ENCODE results near the gene ATP1A1.

ATP1A1 gene

DNA sequence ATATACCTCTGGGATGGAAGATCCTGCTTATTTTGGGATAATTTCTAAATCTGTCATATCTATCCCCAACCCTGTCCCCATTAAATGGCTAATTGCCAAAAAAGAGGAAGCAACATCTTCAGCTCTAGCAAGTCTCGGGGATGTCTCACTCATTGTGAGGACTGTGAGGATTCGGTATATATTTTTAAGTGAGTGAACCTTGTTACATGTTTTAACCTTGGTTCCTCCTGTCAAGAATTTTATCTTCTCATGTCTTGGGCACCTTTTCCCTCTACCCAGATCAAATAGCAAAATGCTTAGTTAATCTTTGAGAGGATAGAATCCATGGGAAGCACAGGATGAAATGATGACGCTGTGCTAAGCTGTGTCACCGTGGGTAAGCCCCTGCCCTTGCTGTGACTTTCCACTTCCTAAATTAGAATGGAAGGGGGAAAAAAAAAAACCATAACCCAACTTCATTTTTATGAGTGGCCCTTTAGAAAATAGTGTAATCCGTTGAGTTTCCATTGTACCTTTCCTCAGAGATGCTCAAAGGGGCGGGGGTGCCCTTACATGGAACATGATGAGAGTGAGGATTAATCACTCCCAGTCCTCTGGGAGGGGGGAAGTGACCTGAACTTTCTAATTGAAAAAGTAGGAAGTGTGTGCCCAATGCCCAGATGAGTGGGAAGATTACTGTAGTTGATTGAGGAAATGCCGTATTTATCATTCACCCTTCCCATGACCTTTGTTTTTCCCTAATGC, 7.6 kb downstream of the ATP1A1 start:
- TF ChIP-seq POLR2A (IDR thresholded peaks at IDR 0.05; ENCODE audit: low read depth, low read length): no peak
- DNase-seq (ENCODE audit: insufficient read length, low spot score) (no peak), FAIRE-seq (no peak)

DNA sequence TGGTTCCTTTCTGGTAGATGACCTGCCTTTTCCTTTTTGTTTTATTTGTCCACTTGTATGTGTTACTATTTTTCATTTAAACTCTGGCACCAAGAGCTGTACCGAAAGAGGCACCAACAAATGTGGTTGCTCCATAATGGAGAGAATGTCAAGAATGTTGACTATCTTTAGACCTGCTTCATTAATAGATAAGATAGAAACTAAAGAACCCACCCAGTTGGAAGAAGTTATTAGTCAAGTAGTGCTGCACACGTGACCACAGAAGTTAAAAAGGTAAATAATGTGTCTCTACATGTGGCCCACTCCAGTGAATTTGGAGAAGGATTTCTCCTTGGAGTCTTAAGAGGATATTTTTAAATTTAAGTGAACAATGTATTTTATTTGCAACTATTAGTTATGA, 9.3 kb downstream of the ATP1A1 start:
- FAIRE-seq: no peak
- TF ChIP-seq POLR2A (IDR thresholded peaks at IDR 0.05; ENCODE audit: low read depth, low read length): no peak

DNA sequence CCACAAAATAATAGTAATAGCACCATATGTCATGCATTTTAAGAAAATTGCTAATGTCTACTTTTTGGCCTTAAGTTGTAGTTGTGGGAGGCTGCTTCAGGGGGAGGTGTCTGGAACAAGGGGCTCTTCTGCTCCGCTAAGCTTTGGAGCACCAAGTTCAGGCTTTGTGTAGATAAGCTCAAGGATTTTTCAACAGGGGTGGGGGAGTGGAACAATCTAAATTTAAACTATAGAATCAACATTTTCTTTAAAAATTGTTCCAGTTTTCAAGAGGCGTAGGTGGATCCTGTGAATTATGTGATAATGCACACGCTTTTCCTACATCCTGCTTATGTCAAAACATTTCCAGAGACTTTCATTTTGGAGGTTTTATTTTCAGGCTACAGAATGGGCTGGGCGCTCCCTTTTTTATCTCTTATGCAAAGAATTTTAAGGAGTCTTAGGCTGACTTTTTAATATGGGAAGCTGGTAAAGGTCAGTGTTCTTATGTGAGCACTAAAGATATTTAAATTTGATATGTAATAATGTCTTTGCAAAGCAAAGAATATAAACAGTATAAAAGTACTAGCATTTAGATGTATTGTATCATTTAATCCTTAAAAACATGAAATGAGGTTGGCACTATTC, 9.9 kb downstream of the ATP1A1 start:
- no peak for DNase-seq (ENCODE audit: insufficient read length, low spot score)
- no peak for FAIRE-seq
- TF ChIP-seq POLR2A (IDR thresholded peaks at IDR 0.05; ENCODE audit: low read depth, low read length): no peak

More for the DNA sequence above, 9.3 kb downstream of the ATP1A1 start:
- DNase-seq (ENCODE audit: insufficient read length, low spot score): no peak

- DNase-seq (ENCODE audit: insufficient read length, low spot score) (no peak), FAIRE-seq (no peak)
- no peak for TF ChIP-seq POLR2A (IDR thresholded peaks at IDR 0.05; ENCODE audit: low read depth, low read length)
Measured at GRCh38 chr1:116386042-116386441, 13.0 kb downstream of the ATP1A1 start.

- no peak for DNase-seq (ENCODE audit: insufficient read length, low spot score)
- FAIRE-seq: no peak
- TF ChIP-seq POLR2A (IDR thresholded peaks at IDR 0.05; ENCODE audit: low read depth, low read length): no peak
Measured at GRCh38 chr1:116387551-116387950, 14.5 kb downstream of the ATP1A1 start.

- TF ChIP-seq POLR2A (IDR thresholded peaks at IDR 0.05; ENCODE audit: low read depth, low read length): no peak
- DNase-seq (ENCODE audit: insufficient read length, low spot score) (no peak), FAIRE-seq (no peak)
Measured at GRCh38 chr1:116388122-116388521, 15.1 kb downstream of the ATP1A1 start.

DNA sequence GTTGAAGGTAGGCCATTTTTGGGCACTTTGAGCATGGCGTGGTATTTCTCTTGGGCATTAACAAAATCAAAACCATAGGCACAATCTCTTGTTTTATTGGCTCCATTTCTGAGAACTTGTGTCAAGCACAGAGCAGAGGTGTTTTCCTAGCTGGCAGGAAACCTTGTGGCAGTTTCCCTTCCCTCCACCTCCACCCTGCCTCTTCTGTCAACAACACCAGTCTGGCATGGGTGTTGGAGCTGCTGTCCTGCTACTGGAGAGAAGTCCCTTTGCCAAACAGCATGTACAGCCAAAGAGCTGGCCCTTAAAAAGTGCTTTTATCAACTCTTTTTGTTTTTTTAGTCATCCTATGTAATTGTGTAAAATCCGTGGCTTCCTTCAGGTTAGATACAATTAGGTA, 16.0 kb downstream of the ATP1A1 start:
- FAIRE-seq (no peak), DNase-seq (ENCODE audit: insufficient read length, low spot score) (no peak)
- no peak for TF ChIP-seq POLR2A (IDR thresholded peaks at IDR 0.05; ENCODE audit: low read depth, low read length)

DNA sequence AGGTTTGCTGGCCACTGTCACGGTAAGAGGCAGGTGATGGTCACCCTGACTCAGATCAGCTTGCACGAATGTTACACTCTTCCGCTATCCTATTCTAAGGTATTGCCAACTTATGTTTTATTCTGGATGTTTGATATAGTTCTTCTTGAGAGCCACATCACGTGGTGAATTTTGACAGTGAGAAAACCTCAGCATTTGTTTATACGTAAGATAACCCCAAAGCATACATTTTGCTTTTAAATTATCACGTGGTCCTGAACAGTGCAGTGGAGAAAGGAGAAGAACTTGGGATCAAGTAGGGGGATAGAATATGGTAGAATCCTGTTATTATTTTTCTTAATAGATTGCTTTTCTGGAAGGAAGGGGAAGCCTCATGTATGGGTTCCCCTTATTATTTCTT, 16.6 kb downstream of the ATP1A1 start:
- no peak for DNase-seq (ENCODE audit: insufficient read length, low spot score)
- FAIRE-seq: no peak

GRCh38 chr1:116390195-116390594, 17.2 kb downstream of the ATP1A1 start:
- DNase-seq (ENCODE audit: insufficient read length, low spot score) (no peak), FAIRE-seq (no peak)
- TF ChIP-seq POLR2A (IDR thresholded peaks at IDR 0.05; ENCODE audit: low read depth, low read length): no peak

More for the DNA sequence above, 16.6 kb downstream of the ATP1A1 start:
- TF ChIP-seq POLR2A (IDR thresholded peaks at IDR 0.05; ENCODE audit: low read depth, low read length): no peak

GRCh38 chr1:116391185-116391584, 18.1 kb downstream of the ATP1A1 start:
- no peak for TF ChIP-seq POLR2A (IDR thresholded peaks at IDR 0.05; ENCODE audit: low read depth, low read length)
- no peak for FAIRE-seq
- DNase-seq (ENCODE audit: insufficient read length, low spot score): no peak

DNA sequence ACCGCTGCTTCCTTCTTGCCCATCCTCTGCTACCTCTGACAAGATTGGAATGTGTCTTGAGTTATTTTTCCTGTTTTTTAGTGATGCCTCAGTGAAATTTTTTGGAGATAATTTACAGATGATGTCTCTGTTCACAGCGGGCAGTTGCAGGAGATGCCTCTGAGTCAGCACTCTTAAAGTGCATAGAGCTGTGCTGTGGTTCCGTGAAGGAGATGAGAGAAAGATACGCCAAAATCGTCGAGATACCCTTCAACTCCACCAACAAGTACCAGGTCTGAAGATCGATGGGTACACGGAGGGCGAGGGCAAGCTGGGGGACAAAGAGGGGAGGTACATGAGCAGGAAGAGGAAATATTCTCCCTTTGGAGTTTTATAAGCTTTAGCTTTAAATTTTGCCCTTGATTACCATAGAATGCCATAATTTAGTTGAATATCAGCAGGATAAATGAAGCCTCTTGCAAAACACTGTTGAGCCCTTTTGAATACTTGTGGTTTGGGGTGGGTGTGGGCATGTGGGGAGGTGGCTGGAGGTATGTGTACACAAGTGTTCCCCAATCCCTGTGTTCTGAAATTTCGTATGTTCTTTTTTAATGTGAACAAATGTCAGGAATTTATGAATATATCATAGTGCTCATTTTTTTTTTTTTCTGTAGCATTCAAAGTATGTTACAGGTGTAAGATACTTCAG, 19.8 kb downstream of the ATP1A1 start:
- no peak for DNase-seq (ENCODE audit: insufficient read length, low spot score)
- TF ChIP-seq POLR2A (IDR thresholded peaks at IDR 0.05; ENCODE audit: low read depth, low read length): no peak

DNA sequence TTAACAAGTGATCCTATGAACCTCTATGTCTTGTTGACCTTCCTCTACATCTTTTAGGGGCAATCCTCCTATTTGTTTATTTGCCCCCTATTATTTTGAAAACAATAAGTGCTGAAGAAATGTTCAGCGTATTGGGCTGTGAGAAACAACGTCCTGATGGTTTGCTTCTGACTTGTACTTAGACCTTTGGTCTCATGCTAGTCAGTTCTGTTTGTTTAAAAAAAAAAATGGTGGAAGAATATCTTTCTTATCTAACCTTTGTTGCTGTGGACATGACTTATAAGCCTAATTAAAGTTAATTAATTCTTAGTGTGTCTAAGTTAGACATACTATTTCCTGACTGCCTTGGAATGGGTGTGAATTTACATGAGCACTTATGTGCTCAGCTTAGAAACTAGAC, 20.7 kb downstream of the ATP1A1 start:
- no peak for DNase-seq (ENCODE audit: insufficient read length, low spot score)
- FAIRE-seq: no peak
- TF ChIP-seq POLR2A (IDR thresholded peaks at IDR 0.05; ENCODE audit: low read depth, low read length): no peak

More for the DNA sequence above, 19.8 kb downstream of the ATP1A1 start:
- no peak for FAIRE-seq

DNA sequence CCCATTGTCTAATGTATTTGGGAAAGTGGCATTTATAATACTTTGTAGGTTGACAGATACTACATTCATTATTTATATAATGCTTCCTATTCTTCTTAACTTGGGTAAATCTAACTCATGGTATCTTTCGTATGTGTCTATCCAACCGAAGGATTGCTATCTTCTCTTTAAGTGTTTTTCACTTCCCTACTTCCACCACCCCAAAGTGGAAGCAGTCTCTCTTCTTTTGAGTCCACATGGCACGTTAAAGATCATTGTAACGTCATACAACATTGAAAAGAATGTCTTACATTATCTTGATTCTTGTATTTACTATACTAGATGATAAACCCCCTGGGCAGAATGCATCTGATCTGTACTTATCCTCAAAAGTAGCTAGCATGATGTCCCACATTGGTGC, 21.2 kb downstream of the ATP1A1 start:
- no peak for TF ChIP-seq POLR2A (IDR thresholded peaks at IDR 0.05; ENCODE audit: low read depth, low read length)
- FAIRE-seq (no peak), DNase-seq (ENCODE audit: insufficient read length, low spot score) (no peak)

DNA sequence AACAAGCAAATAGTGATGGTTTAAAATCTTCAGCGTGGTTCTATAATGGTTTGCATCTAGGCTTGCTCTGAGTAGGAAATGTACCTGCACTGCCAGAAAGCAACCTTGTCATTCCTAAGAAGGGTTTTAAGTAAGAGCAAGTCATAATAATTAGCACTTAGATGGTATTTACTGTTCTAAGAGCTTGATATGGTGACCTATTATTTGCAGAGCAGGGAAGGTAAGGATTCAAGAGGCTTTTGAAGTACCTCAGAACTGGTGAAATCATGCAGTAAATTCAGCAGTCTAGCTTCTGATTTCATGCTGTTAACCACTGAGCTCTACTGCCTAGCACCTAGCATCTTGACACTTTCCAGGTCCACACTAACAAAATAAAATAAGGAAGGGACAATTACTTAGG, 23.7 kb downstream of the ATP1A1 start:
- no peak for DNase-seq (ENCODE audit: insufficient read length, low spot score)
- no peak for TF ChIP-seq POLR2A (IDR thresholded peaks at IDR 0.05; ENCODE audit: low read depth, low read length)
- FAIRE-seq: no peak

GRCh38 chr1:116397728-116398127, 24.7 kb downstream of the ATP1A1 start:
- no peak for FAIRE-seq
- TF ChIP-seq POLR2A (IDR thresholded peaks at IDR 0.05; ENCODE audit: low read depth, low read length): no peak
- DNase-seq (ENCODE audit: insufficient read length, low spot score): no peak
